Neutrophil (primary cell): Measurements from ENCODE around the gene ZNF549.

Source experiments
- H3K27ac ChIP-seq: fragments of 200-600 bp; sonication (generic); 2 replicates; pipeline ENCODE4 v1.5.1; 2016; ENCODE audit warnings: mild to moderate bottlenecking, moderate library complexity
- H3K27me3 ChIP-seq: fragments of 200-600 bp; sonication (generic); 2 replicates; pipeline ENCODE4 v1.6.0; 2016; ENCODE audit warnings: mild to moderate bottlenecking
- H3K36me3 ChIP-seq: fragments of 200-600 bp; sonication (generic); 2 replicates; pipeline ENCODE4 v1.5.1; 2017
- H3K4me1 ChIP-seq, 2 experiments: fragments of 200-600 bp in 1 of 2; sonication (generic) in 1 of 2; 1 replicate in 1 of 2; 2 replicates in 1 of 2; pipeline versions ENCODE4 v1.5.1 to v1.6.1; 2013 to 2016; ENCODE audit warnings: low read depth in 1 of 2, low read length in 1 of 2, mild to moderate bottlenecking in 1 of 2, moderate library complexity in 1 of 2; ENCODE audit not compliant: control insufficient read depth in 1 of 2, insufficient read depth in 1 of 2
- H3K4me3 ChIP-seq, 2 experiments: fragments of 200-600 bp in 1 of 2; sonication (generic) in 1 of 2; 1 replicate in 1 of 2; 2 replicates in 1 of 2; pipeline ENCODE4 v1.5.1; 2013 to 2016; ENCODE audit warnings: low read depth in 1 of 2, low read length in 1 of 2, mild to moderate bottlenecking in 1 of 2, moderate library complexity in 1 of 2
- H3K9me3 ChIP-seq: fragments of 200-600 bp; sonication (generic); 2 replicates; pipeline ENCODE4 v1.5.1; 2016
- CTCF ChIP-seq: fragments of 200-600 bp; sonication (generic); IDR thresholded peaks from 2 replicates; pipeline ENCODE4 v1.5.1; 2016; ENCODE audit warnings: antibody characterized with exemption

The ZNF549 gene

DNA sequence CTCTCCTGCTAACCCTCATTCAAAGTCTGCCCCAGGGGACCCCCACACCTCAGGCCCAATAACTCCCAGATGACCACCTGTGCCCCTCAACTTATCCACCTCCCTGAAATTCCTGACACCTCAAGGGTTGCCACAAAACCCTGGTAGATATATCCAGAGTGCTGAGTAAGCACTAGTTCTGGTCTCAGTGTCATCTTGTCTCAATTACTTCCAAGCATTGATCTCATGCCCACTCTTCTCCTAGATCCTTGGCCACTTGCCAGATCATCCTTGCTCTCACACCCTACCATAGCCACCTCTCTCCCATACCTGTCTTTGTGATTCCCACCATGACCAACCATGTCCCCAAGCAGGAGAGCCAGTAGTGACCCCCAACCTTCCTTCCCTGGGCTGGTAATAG, 49.5 kb downstream of the ZNF549 start:
- H3K9me3 ChIP-seq: peaks cover 43% of the 10 kb centered on the region
- no peak for TF ChIP-seq CTCF
- H3K36me3 ChIP-seq: peaks cover 7% of the 10 kb centered on the region

DNA sequence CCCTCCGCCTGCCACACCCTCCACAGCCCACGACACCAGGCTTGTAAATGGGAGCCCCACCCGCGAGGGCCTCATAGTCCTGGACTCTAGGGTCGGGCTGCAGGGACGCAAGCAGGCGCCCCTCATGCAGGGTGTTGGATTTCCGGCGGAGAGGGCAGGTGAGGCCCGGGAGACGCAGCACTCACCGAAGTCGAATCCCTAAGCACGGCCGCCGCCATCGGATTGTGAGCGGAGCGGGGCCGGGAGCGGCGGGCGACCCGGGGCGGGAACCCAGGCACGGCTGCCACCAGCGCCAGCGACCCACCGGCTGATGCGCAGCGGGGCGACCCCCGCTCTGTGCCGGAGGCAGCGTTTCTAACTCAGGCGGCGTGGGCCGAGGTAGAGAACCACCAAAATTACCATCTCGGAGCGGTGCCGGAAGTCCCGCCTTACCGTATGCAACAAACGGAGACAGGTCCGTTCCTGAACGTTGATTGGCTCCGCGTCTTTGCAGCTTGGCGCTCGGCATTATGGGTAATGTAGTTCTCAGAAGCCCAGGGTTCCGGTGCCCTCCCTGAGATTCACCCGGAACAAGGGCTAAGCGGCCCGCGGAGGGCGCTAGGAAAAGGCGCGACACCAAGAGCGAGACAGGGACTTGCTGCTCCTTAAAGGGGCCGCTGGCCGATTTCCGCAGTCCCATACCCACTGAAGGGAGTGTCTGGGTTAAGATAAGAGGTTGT, 51.5 kb downstream of the ZNF549 start, which contains the start of gene ZNF416:
Gene ZNF416, minus strand, starts transcription at position 425 of the 719 bp plus-strand sequence. Its CDS starts 207 bp downstream, at position 218.
- no peak for TF ChIP-seq CTCF
- H3K9me3 ChIP-seq: peaks cover 29% of the 10 kb centered on the region

More for the DNA sequence above, 49.5 kb downstream of the ZNF549 start:
- no peak overlapping the region for H3K27ac ChIP-seq
- H3K27me3 ChIP-seq: no peaks in the 10 kb centered on the region
- H3K4me3 ChIP-seq: no peak overlapping the region
- H3K4me1 ChIP-seq: peaks cover 11% of the 10 kb centered on the region in 2 experiments

DNA sequence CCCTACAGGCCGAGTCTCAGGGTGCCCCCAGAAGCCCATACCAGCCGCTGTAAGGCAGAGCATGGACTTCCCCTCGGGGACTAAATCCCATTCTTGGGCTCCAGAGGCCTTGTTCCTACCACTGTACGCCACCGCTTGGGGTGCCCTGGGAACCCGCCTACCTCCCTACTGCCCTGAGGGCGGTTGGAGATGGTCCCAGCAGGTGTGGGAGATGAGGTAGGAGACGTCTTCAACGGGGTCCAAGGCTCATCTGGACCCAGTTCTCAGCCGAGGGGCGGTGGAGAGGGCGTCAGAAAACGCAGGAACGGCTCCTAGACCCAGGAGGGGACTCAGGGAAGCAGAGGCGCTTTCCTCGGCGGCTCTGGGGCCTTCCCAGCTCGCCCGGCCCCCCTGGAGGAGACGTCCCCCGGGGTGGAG, 56.0 kb downstream of the ZNF549 start:
- no peak for TF ChIP-seq CTCF
- H3K4me3 ChIP-seq: peak overlapping the region; percentile 61 to 74
- H3K9me3 ChIP-seq: peaks cover 16% of the 10 kb centered on the region
- H3K4me1 ChIP-seq: peaks cover 16 to 21% of the 10 kb centered on the region in 2 experiments
- H3K27ac ChIP-seq: no peak overlapping the region
- H3K36me3 ChIP-seq: no peaks in the 10 kb centered on the region
- H3K27me3 ChIP-seq: peaks cover 8% of the 10 kb centered on the region

More for the DNA sequence above, 51.5 kb downstream of the ZNF549 start, which contains the start of gene ZNF416:
- Histone ChIP-seq H3K36me3 (no peaks in the 10 kb centered on the region), H3K4me1 (peaks cover 15 to 16% of the 10 kb centered on the region in 2 experiments), H3K27ac (peak within 1 kb of the TSS; percentile 46), H3K4me3 (peak within 1 kb of the TSS; percentile 75 to 82), H3K27me3 (peaks cover 5% of the 10 kb centered on the region)

DNA sequence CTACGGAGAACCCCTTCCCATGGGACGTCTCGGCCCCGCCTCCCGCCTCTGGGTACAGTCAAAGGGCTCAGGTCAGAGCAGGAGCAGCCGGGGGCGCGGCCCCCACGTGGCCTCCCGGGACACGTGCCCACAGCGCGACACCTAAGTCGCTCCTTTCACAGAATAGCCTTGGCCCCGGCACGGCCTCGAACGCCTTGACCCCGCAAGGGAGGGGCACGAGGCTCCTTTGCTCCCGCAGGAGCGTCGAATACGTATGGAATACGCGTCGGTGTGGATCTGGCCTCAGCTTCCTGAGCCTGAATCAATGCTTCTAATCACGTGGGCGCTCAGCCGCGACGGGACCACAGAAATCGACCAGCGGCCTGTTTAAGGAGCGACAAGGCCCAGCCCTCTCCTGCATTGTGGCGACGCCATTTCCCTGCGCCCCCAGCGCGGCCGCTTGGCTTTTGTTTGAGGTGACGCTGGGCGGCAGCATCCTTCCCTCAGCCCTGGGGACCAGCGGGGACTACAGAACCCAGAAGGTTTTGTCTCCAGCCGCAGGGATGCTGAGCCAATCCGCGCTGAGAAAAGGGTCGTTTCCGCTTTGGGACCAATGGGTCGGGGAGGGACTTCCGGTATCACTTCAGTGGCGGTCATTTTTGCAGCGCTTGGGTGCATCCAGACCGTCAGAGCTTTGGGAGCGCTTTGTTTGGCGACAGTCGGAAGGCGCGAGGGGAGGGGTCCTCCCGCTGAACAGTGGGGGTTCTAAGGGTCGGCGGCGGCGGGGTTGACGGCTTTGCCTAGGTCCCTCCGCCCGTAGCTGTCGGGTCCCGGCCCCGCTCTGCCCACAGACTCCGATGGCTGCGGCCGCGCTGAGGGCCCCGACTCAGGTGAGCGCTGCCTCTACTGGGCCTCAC, 56.6 kb downstream of the ZNF549 start, which contains the start of gene ZIK1:
Gene ZIK1, plus strand, starts transcription at position 625 of the 896 bp plus-strand sequence. Its CDS starts 212 bp downstream, at position 837.
- H3K27ac ChIP-seq: no peak within 1 kb of the TSS

More for the DNA sequence above, 56.6 kb downstream of the ZNF549 start, which contains the start of gene ZIK1:
- Histone ChIP-seq H3K4me3 (peak within 1 kb of the TSS; percentile 61 to 74), H3K9me3 (peaks cover 16% of the 10 kb centered on the region), H3K4me1 (peaks cover 12 to 17% of the 10 kb centered on the region in 2 experiments), H3K36me3 (no peaks in the 10 kb centered on the region), H3K27me3 (peaks cover 8% of the 10 kb centered on the region)
- no peak for TF ChIP-seq CTCF
